PFSK-1 (cell line): ENCODE data around the gene IGFBP6.

ENCODE experiments used
- FOXP2 ChIP-seq: optimal IDR thresholded peaks from 2 replicates; pipeline ENCODE3; 2011; ENCODE audit warnings: borderline replicate concordance, control low read depth, inconsistent platforms; ENCODE audit not compliant: insufficient read depth; ENCODE audit errors: extremely low read length, extremely low read depth
- POLR2AphosphoS5 ChIP-seq: IDR thresholded peaks from 2 replicates; pipeline ENCODE4 v1.6.1; 2012; ENCODE audit warnings: low read depth, mild to moderate bottlenecking, control low read depth, low read length, moderate library complexity
- SIN3A ChIP-seq: IDR thresholded peaks from 2 replicates; pipeline ENCODE4 v1.6.1; 2012; ENCODE audit warnings: mild to moderate bottlenecking, low read length, moderate library complexity, borderline replicate concordance; ENCODE audit not compliant: insufficient read depth
- TAF1 ChIP-seq: IDR thresholded peaks from 2 replicates; pipeline ENCODE4 v1.6.1; 2012; ENCODE audit warnings: low read length, control low read depth, borderline replicate concordance; ENCODE audit not compliant: insufficient read depth
- TF ChIP-seq, protein P1 (sequence below), 2 experiments: IDR thresholded peaks; 2 replicates each; pipeline versions ENCODE4 v1.6.1 to v1.8.0; 2011 to 2012; ENCODE audit warnings: low read depth in 2 of 2, low read length in 2 of 2, control low read depth in 1 of 2, inconsistent platforms in 1 of 2, mild to moderate bottlenecking in 1 of 2, moderate library complexity in 1 of 2; ENCODE audit not compliant: insufficient read depth in 1 of 2

DNA sequence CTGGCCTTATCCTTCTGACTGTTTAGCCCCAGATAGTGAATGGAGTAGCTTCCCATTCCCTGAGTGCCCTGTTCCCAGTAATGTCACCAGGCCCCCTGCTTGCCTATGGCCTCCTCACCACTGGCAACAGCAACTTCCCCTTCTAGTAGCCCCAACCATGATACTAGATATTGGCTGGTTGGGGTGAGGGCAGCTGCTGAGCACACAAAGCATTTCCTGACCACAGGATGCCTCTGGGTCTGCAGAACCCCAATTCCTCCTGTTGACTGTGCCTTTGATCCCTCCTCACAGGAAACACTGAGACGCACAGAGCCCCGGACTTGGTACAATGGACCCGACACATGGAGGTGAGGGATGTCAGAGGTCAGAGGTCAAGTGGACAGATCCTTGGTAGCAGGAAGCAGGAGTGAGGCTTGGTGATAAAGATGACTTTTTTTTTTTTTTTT lies 6.4 kb downstream of the IGFBP6 start:
- TF ChIP-seq, protein P1, sequence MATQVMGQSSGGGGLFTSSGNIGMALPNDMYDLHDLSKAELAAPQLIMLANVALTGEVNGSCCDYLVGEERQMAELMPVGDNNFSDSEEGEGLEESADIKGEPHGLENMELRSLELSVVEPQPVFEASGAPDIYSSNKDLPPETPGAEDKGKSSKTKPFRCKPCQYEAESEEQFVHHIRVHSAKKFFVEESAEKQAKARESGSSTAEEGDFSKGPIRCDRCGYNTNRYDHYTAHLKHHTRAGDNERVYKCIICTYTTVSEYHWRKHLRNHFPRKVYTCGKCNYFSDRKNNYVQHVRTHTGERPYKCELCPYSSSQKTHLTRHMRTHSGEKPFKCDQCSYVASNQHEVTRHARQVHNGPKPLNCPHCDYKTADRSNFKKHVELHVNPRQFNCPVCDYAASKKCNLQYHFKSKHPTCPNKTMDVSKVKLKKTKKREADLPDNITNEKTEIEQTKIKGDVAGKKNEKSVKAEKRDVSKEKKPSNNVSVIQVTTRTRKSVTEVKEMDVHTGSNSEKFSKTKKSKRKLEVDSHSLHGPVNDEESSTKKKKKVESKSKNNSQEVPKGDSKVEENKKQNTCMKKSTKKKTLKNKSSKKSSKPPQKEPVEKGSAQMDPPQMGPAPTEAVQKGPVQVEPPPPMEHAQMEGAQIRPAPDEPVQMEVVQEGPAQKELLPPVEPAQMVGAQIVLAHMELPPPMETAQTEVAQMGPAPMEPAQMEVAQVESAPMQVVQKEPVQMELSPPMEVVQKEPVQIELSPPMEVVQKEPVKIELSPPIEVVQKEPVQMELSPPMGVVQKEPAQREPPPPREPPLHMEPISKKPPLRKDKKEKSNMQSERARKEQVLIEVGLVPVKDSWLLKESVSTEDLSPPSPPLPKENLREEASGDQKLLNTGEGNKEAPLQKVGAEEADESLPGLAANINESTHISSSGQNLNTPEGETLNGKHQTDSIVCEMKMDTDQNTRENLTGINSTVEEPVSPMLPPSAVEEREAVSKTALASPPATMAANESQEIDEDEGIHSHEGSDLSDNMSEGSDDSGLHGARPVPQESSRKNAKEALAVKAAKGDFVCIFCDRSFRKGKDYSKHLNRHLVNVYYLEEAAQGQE (IDR thresholded peaks at IDR 0.05; ENCODE audit: insufficient read depth in 1 of 2, low read depth in 2 of 2, low read length in 2 of 2): no peak
- TF ChIP-seq SIN3A (no peak), POLR2AphosphoS5 (no peak), TAF1 (no peak), FOXP2 (no peak)
